Activated T-helper 9 cell treated with anti-CD3 and anti-CD28 coated beads, Interleukin-2, amount 50 U/mL, for 16 hours (primary cell): ENCODE measurements around the gene RBM48.
"Not testable (repeated sequence)": the region's sequence is repeated elsewhere in the genome, so short reads cannot be mapped to it uniquely, and the experiment has no call there.

ENCODE experiments used
- DNase-seq: peaks from one replicate; pipeline ENCODE4 v3.0.0-alpha.2; 2020; ENCODE audit warnings: low read depth

The RBM48 gene

GRCh38 chr7:92545116-92545515, 16.5 kb downstream of the RBM48 start:
- not testable (repeated sequence) for DNase-seq

- DNase-seq, result no peak
These were observed 18.4 kb downstream of the RBM48 start for GRCh38 chr7:92546856-92547497.

- DNase-seq, result no peak
These were observed 19.0 kb downstream of the RBM48 start for GRCh38 chr7:92547579-92547978.

GRCh38 chr7:92550194-92550593, 21.6 kb downstream of the RBM48 start:
- DNase-seq, result no peak

- DNase-seq, result no peak
These were observed 28.7 kb downstream of the RBM48 start for GRCh38 chr7:92557249-92557648.

- no peak for DNase-seq
These were observed 29.3 kb downstream of the RBM48 start for GRCh38 chr7:92557808-92558362.

- no peak for DNase-seq
These were observed 32.0 kb downstream of the RBM48 start for GRCh38 chr7:92560602-92561001.

- DNase-seq, result no peak
These were observed 34.8 kb downstream of the RBM48 start for GRCh38 chr7:92563345-92563744.

GRCh38 chr7:92567460-92567859, 38.9 kb downstream of the RBM48 start:
- no peak for DNase-seq

GRCh38 chr7:92569137-92569536, 40.5 kb downstream of the RBM48 start:
- no peak for DNase-seq

GRCh38 chr7:92576296-92576695, 47.7 kb downstream of the RBM48 start:
- DNase-seq, result no peak

GRCh38 chr7:92582948-92583347, 54.4 kb downstream of the RBM48 start:
- no peak for DNase-seq

GRCh38 chr7:92584953-92585352, 56.4 kb downstream of the RBM48 start:
- DNase-seq, result no peak

GRCh38 chr7:92586403-92586802, 57.8 kb downstream of the RBM48 start:
- DNase-seq, result no peak

GRCh38 chr7:92586841-92587240, 58.2 kb downstream of the RBM48 start:
- DNase-seq, result no peak
